ENCODE measurements around the gene TBC1D22A.

DNA sequence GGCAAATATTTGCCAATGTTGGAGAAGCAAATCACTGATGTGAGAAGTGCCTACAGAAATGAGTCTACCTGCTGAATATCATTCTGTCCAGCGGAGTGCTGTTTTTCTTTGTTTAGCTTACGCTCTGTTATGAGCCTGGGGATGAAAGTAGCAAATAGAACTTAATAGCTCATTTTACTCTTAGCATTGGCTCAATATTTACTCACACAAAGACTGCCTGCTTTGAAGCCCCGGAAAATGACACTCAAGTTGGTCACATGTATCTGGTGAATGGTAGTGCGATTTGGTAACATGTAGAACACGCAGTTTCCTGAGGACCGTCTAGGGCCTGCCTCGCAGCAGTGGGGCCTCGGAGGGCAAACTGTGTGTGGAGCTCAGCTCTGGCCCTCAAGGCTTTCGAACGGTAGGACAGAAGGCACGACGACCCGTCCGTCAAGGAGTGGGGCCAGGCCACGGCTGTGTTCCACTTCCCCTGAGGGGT, 38.9 kb downstream of the TBC1D22A start:
- no peak for TF ChIP-seq EP300 (IDR thresholded peaks at IDR 0.05)
- TF ChIP-seq, protein P1, sequence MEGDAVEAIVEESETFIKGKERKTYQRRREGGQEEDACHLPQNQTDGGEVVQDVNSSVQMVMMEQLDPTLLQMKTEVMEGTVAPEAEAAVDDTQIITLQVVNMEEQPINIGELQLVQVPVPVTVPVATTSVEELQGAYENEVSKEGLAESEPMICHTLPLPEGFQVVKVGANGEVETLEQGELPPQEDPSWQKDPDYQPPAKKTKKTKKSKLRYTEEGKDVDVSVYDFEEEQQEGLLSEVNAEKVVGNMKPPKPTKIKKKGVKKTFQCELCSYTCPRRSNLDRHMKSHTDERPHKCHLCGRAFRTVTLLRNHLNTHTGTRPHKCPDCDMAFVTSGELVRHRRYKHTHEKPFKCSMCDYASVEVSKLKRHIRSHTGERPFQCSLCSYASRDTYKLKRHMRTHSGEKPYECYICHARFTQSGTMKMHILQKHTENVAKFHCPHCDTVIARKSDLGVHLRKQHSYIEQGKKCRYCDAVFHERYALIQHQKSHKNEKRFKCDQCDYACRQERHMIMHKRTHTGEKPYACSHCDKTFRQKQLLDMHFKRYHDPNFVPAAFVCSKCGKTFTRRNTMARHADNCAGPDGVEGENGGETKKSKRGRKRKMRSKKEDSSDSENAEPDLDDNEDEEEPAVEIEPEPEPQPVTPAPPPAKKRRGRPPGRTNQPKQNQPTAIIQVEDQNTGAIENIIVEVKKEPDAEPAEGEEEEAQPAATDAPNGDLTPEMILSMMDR (IDR thresholded peaks at IDR 0.05) = no peak

Data from ovary (tissue), 3 donors.